ENCODE results near the gene ZNF574.
"Not testable (repeated sequence)": the region's sequence is repeated elsewhere in the genome, so short reads cannot be mapped to it uniquely, and the experiment has no call there.

ZNF574 gene

DNA sequence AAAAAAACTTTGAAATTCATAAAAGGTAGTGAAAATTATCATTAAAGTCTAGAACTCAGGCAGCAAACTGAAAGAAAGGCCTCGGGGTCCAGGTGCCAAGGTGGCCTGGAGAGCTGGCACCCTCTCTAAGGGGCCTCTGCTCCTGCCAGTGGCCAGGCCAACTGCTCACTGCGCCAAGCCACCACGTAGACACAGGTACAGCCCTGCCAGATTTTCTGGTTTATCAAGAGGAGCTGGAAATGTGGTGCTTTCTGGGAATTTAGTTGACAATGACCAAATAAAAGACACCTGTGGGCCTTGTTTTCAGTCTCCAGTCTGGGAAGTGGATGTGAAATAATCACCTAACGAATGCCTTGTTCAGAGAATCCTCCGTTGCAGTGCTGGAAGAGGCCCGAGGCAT lies 22.8 kb downstream of the ZNF574 start:
- DNase-seq (ENCODE audit: low read depth in 4 of 4, low spot score in 1 of 4), result no peak

DNA sequence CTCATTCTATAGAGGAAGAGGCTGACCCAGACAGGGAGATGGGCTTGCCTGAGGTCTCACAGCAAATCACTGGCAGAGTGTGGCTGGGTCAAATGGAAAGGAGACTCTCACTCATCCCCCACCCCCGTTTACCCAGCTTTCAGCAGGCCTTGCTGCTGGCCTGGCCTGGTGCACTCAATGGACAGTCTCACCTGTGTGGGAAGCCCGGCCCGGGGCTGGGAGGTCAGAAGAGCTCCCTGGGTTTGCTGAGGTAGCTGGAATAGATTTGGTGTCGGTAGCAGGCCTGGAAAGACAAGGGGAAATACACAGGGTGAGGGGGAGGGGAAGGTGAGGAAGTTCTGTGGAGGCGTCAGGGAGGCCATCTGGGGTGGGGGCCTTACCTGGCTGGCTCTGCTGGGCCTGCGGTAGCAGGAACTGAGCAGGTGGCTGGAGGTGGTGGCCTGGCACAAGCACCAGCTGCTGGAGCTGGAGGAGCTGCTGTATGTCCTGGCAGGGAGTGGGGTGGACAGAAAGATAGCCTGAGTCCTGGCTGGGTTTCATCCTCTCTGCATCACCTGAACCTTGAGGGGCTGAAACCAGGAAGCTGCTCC lies 23.5 kb downstream of the ZNF574 start:
- DNase-seq (ENCODE audit: low read depth in 4 of 4, low spot score in 1 of 4), result no peak

- not testable (repeated sequence) for DNase-seq (ENCODE audit: low read depth in 4 of 4, low spot score in 1 of 4)
Measured at GRCh38 chr19:42100241-42100640, 24.3 kb downstream of the ZNF574 start.

- no peak for DNase-seq (ENCODE audit: low read depth in 4 of 4, low spot score in 1 of 4)
Measured at GRCh38 chr19:42102877-42103276, 26.9 kb downstream of the ZNF574 start.

DNA sequence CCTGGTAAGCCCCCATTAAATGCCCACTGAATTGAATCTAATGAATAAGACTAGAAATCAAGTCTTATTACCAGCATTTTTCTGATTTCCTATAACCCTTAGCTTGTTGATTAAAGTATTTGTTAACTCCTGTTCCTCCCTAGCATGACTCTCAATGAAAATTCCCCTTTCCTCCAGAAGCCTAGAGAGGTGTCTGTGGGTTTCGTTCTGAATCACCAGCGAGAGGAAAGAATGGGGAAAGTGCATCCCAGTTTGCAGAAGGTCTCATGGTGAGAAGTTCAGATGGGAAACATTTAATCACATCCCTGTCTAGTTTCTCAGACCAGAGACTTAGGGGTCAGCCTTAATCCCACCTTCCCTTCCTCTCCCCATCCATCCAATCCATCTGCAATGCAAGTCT lies 29.4 kb downstream of the ZNF574 start:
- DNase-seq (ENCODE audit: low read depth in 4 of 4, low spot score in 1 of 4), result no peak

- peak; percentile 76 to 86 (median 82) for DNase-seq (ENCODE audit: low read depth in 4 of 4, low spot score in 1 of 4)
Measured at GRCh38 chr19:42108527-42109389, 32.8 kb downstream of the ZNF574 start.

- no peak for DNase-seq (ENCODE audit: low read depth in 4 of 4, low spot score in 1 of 4)
Measured at GRCh38 chr19:42109896-42110295, 33.9 kb downstream of the ZNF574 start.

GRCh38 chr19:42110658-42111057 lies 34.7 kb downstream of the ZNF574 start:
- no peak for DNase-seq (ENCODE audit: low read depth in 4 of 4, low spot score in 1 of 4)

GRCh38 chr19:42111384-42111783 lies 35.4 kb downstream of the ZNF574 start:
- no peak for DNase-seq (ENCODE audit: low read depth in 4 of 4, low spot score in 1 of 4)

- DNase-seq (ENCODE audit: low read depth in 4 of 4, low spot score in 1 of 4), result no peak
Measured at GRCh38 chr19:42111811-42112210, 35.8 kb downstream of the ZNF574 start.

- DNase-seq (ENCODE audit: low read depth in 4 of 4, low spot score in 1 of 4), result no peak
Measured at GRCh38 chr19:42113641-42114348, 37.8 kb downstream of the ZNF574 start.

DNA sequence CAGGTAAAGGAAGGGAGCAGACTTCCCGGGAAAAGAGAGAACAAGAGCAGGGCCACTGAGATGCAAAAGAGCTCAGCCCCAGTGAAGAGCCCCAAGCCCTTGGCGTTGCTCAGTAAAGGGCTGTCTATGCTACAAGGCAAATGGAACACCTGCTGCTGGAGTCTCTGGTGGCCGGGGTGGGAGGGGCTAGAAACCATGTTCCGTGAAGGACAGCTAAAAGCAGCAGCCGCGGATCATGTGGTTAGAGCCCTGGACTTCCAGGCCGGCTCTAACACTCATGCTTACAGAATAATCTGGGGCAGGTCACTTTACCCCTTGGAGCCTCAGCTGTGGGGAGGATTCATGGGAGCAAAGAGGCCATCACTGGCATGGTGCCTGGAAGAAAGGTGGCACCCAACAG lies 38.4 kb downstream of the ZNF574 start:
- no peak for DNase-seq (ENCODE audit: low read depth in 4 of 4, low spot score in 1 of 4)

DNA sequence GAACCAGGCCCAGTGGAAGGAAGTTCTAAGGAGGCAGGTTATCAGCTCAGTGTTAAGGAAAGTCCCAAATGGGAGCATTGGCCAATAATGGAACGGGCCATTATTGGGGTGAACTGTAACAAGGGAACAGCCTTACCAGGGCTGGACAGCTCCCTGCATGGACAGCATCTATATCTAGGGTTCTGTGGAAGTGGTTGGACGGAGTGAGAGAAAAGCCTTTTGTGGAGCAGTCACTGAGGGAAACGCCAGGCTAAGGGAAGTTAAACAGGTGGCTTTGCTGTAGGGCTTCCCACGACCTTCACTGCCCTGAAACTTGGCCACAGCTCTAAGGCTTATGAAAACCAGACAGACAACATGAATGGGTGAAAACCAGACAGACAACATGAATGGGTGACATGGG lies 39.3 kb downstream of the ZNF574 start:
- no peak for DNase-seq (ENCODE audit: low read depth in 4 of 4, low spot score in 1 of 4)

- no peak for DNase-seq (ENCODE audit: low read depth in 4 of 4, low spot score in 1 of 4)
Measured at GRCh38 chr19:42115705-42116104, 39.7 kb downstream of the ZNF574 start.

DNA sequence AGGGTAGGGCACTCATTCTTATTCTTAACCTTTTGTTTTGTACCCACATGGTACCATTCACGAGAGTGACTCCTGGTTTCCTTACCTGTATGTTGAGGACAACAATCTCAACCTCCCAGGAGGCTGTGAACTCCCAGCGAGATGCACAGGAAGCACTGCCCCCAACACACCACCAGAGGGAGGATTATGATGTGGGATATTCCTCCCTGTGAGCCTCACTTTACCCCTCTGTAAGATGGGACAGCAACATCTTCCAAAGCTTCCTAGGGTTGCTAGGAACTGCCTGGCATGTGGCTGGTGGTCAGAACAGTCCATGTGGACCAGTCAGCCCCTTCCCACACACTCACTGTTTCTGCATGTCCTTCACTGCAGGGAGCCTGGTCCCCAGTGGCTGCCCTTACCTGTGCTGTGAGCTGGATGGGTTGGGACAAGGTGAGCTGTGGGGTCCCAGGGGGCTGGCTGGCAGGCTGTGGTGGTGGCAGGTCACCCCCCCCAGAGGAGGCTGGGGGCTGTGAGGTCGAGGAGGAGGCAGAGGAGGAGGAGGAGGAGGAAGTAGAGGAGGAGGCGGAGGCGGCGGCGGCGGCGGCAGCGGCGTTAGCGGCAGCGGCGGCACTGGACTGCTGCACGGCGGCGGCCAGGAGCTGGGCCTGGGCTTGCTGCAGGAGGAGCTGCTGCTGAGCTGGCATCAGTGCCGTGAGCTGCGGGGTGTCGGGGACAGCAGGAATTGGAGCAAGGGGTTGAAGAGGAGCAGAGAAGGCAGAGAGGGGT lies 40.5 kb downstream of the ZNF574 start:
- no peak for DNase-seq (ENCODE audit: low read depth in 4 of 4, low spot score in 1 of 4)

GRCh38 chr19:42117076-42117475 lies 41.1 kb downstream of the ZNF574 start:
- DNase-seq (ENCODE audit: low read depth in 4 of 4, low spot score in 1 of 4), result no peak

DNA sequence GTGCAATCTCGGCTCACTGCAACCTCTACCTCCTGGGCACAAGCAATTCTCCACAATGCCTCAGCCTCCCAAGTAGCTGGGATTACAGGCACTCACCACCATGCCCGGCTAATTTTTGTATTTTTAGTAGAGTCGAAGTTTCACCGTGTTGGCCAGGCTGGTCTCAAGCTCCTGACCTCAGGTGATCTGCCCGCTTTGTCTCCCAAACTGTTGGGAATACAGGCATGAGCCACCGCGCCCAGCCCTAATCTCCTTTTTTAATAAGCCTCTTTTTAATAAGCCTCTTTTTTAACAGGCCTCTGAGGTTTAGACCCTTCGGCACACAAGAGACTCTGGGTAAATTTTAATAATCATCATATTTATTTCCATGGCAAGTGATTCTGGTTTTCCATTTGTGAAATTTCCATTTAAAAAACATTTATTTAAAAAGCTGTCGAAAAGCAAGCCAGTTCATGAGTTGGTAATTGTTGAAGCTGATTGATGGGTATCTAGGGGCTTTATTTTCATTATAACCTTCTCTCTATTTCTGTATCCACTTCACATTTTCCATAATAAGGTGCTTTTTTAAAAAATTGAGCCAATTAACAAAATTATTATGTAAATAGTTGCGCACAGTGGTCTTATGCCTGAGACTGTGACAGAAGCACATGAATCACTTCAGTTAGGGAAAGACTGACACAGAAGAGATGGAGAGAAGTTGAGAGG lies 44.5 kb downstream of the ZNF574 start:
- no peak for DNase-seq (ENCODE audit: low read depth in 4 of 4, low spot score in 1 of 4)

DNA sequence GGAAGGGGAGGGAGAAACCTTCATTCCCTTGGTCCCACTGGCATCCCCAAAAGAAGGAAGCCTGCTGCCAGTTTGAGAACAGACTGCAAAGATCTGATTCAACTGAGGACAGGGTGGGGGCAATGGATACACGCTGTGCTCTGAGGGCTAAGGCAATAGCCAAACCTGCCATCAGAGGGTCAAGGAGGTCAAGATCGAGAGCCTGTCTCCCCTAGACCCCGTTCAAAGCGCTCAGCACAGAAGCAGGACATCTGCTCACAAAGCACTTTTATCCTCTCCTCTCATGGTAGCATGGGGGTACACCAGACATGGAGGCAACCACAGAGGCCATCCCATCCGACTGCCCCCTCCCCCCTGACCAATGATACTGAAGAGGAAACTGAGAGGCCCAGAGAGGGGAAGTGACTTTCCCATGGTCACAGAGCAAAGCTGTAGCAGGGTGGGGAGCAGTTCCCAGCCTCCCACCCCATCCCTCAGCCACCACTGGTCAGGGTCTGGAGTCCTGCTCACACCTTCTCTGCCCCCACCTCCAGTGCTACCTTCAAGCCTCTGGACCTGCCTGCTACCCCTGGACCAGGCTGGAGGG lies 45.2 kb downstream of the ZNF574 start:
- DNase-seq (ENCODE audit: low read depth in 4 of 4, low spot score in 1 of 4), result no peak

DNA sequence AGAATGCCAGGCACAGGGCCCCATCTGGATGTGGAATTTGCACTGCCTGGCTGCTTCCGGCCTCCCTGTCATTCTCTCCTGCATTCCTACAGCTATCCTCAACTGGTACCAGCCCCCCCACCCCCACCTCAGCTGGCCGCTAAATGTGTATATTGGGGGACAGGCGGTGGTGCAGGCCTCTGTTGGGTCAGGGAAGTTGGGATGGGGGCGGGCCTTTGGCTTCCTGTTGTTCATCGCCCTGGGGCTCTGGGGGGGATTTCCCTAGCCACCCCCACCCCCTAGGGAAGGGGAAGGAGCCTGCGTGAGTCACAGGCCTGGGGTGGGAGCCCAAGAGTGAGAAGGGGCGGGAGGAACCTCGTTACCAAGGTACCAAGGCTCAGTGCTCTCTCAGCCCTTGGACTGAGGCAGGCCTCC lies 45.7 kb downstream of the ZNF574 start:
- DNase-seq (ENCODE audit: low read depth in 4 of 4, low spot score in 1 of 4), result peak; percentile 55 to 89 (median 70)

All from stimulated activated CD4-positive, alpha-beta T cell treated with anti-CD3 and anti-CD28 coated beads, Interleukin-1b, Interleukin-23, amount 100 ng/mL, for 24 hours (primary cell).